Measurements from ENCODE around the gene RASGEF1C. TPM values are rescaled to one million over a fixed set of nuclear protein-coding genes. Genes with fewer than 3 reads are reported as not detected.

Gene RASGEF1C
- total and polyA plus RNA-seq, 2 of the 13 experiments (the other 11 are each of a cell fraction or from before 2014, with no cell fraction given), result not detected

DNA sequence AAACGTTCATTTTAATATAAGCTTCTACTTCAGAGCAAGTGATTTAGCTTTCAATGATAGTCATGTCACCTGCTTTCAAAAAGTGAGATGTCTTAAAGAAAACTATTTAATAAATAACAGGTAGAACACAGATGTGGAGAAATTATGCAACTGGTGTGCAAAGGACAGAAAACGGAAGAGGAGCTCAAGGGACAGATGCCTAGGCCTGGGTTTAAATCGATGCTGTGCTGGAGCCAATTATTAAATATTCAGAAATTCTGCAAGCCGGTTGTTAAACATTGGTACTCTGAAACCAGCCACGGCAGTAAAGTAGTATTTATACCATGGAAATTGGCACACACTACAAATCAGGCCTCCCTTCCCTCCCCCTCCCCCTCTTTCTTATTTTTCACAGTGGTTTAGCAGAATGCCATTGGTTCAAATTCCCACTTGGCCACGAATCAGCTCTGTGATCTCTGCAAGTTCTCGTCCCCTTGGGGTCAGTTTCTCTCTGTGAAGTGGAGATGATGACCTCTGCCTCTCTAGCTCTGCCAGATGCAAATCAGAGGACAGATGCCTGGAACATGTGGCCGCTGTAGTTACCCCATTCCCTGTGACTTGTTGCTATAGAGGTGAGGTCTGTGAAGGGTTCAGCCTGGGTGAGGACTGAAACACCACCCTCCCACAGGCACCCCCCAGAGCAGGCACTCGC is 131.3 kb downstream of the RASGEF1C start:
- in situ Hi-C loops (cut with HindIII; ENCODE audit: extremely low pct_ligation_motif_present, low pct_unique_long_range_greater_than_20kb), result loop anchor here (25.0 kb wide), 1 partner anchor 315 kb away; no protein-coding TSS in a partner anchor
- peaks cover 3 to 35% of the 10 kb centered on the region in 2 experiments; a peak in 3 of 5 replicates for H3K27me3 ChIP-seq (ENCODE audit: control insufficient read depth in 1 of 2, insufficient read depth in 2 of 2, low read length in 2 of 2)
- WGBS (ENCODE audit: low lambda C conversion rate), result 23% methylated on average over 9 of the region's 9 CpGs
- ATAC-seq (no peak), DNase-seq (ENCODE audit: low spot score) (no peak), FAIRE-seq (no peak)
- BruUV-seq (replicated peaks), result no TSS peak
- H2AFZ ChIP-seq (ENCODE audit: low read length), result no peak overlapping the region
- ChIA-PET CTCF (ENCODE audit: low intra/inter-chr PET ratio, low total read pairs) (no interaction called here), POLR2A (no interaction called here)
- peaks cover 27% of the 10 kb centered on the region for H3K4me1 ChIP-seq (ENCODE audit: insufficient read depth, low read length)
- intact Hi-C loops (cut with micrococcal nuclease; ENCODE audit: unreplicated experiment), result no loop called here
- no peak overlapping the region for H3K4me3 ChIP-seq (replicated peaks in 1 of 3; ENCODE audit: insufficient read depth in 1 of 3, low read depth in 2 of 3, low read length in 3 of 3)
- TF ChIP-seq RBM22 (optimal IDR thresholded peaks at IDR 0.05; ENCODE audit: low read length) (no peak), ZBTB1 (CRISPR knock-in tag; IDR thresholded peaks at IDR 0.05; ENCODE audit: borderline replicate concordance) (no peak), MLLT10 (CRISPR knock-in tag; IDR thresholded peaks at IDR 0.05) (no peak), ZNF326 (CRISPR knock-in tag; IDR thresholded peaks at IDR 0.05; ENCODE audit: borderline replicate concordance) (no peak)
- H3K79me2 ChIP-seq (ENCODE audit: insufficient read depth, low read length), result no peaks in the 10 kb centered on the region
- H3K36me3 ChIP-seq (replicated peaks in 1 of 2; ENCODE audit: control insufficient read depth in 1 of 2, insufficient read depth in 2 of 2, low read length in 2 of 2), result no peaks in the 10 kb centered on the region
- H3K27ac ChIP-seq (ENCODE audit: extremely low read length, insufficient read depth, low read length), result no peak overlapping the region
- H4K20me1 ChIP-seq (ENCODE audit: insufficient read depth, low read length), result no peaks in the 10 kb centered on the region
- no peak overlapping the region for H3K4me2 ChIP-seq (ENCODE audit: low read depth, low read length)
- H3K9me3 ChIP-seq (ENCODE audit: low read length), result no peaks in the 10 kb centered on the region
- no peak overlapping the region for H3K9ac ChIP-seq (ENCODE audit: insufficient read depth, low read depth, low read length)

DNA sequence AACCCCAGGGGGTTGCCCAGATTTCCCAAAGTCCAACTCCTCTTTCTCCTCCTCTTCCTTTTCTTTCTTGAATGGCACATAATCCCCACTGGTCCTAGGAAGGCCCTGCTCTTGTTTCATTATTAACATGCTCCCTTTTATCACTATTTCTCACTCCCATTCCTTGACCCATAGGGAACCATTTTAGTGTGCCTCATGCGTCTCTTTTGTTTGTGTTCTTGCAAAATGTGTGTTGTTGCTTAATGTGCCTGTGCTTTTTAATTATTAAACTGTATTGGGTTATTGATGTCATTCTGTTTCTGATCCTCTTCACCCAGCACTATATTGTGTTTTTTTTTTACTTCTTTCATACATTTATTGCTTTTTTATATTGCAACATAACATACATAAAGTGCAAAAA is 133.3 kb downstream of the RASGEF1C start:
- Histone ChIP-seq H3K4me3 (replicated peaks in 1 of 3; ENCODE audit: insufficient read depth in 1 of 3, low read depth in 2 of 3, low read length in 3 of 3) (no peak overlapping the region), H3K27ac (ENCODE audit: extremely low read length, insufficient read depth, low read length) (no peak overlapping the region), H3K27me3 (ENCODE audit: control insufficient read depth in 1 of 2, insufficient read depth in 2 of 2, low read length in 2 of 2) (peaks cover 2 to 40% of the 10 kb centered on the region in 2 experiments; a peak in 4 of 5 replicates), H4K20me1 (ENCODE audit: insufficient read depth, low read length) (peaks cover 4% of the 10 kb centered on the region; the same call in 1 of the 2 replicates), H3K9me3 (ENCODE audit: low read length) (0 out of 2 replicates have a peak, but pooled peaks cover 4% of the 10 kb centered on the region), H3K4me2 (ENCODE audit: low read depth, low read length) (no peak overlapping the region), H3K36me3 (replicated peaks in 1 of 2; ENCODE audit: control insufficient read depth in 1 of 2, insufficient read depth in 2 of 2, low read length in 2 of 2) (no peaks in the 10 kb centered on the region), H3K4me1 (ENCODE audit: insufficient read depth, low read length) (peaks cover 9% of the 10 kb centered on the region), H3K9ac (ENCODE audit: insufficient read depth, low read depth, low read length) (no peak overlapping the region), H2AFZ (ENCODE audit: low read length) (no peak overlapping the region), H3K79me2 (ENCODE audit: insufficient read depth, low read length) (peaks cover 2% of the 10 kb centered on the region)
- DNase-seq (ENCODE audit: low spot score), result no peak
- no TSS peak for BruUV-seq (replicated peaks)
- ATAC-seq, result no peak
- TF ChIP-seq RNF2 (conservative IDR thresholded peaks at IDR 0.05; ENCODE audit: low read depth) (no peak), ZNF33A (CRISPR knock-in tag; IDR thresholded peaks at IDR 0.05; ENCODE audit: borderline replicate concordance) (no peak), NFYC (CRISPR knock-in tag; IDR thresholded peaks at IDR 0.05) (no peak), ZFAT (CRISPR knock-in tag; conservative IDR thresholded peaks at IDR 0.05) (no peak), CENPX (CRISPR knock-in tag; IDR thresholded peaks at IDR 0.05) (no peak), SATB2 (CRISPR knock-in tag; IDR thresholded peaks at IDR 0.05) (no peak), ZNF205 (CRISPR knock-in tag; IDR thresholded peaks at IDR 0.05) (no peak)
- in situ Hi-C loops (cut with HindIII; ENCODE audit: extremely low pct_ligation_motif_present, low pct_unique_long_range_greater_than_20kb), result loop anchor here (25.0 kb wide), 1 partner anchor 313 kb away; no protein-coding TSS in a partner anchor
- 6% methylated on average over 1 of the region's 1 CpG for WGBS (ENCODE audit: low lambda C conversion rate)
- intact Hi-C loops (cut with micrococcal nuclease; ENCODE audit: unreplicated experiment), result no loop called here
- no peak for FAIRE-seq
- ChIA-PET CTCF (ENCODE audit: low intra/inter-chr PET ratio, low total read pairs) (no interaction called here), POLR2A (no interaction called here)
